Measurements from ENCODE around the gene BLOC1S1. TPM values are rescaled to one million over a fixed set of nuclear protein-coding genes. Genes with fewer than 3 reads are reported as not detected.

Gene BLOC1S1
- total RNA-seq, 2 experiments from 2014 or later: 139 to 152 TPM

DNA sequence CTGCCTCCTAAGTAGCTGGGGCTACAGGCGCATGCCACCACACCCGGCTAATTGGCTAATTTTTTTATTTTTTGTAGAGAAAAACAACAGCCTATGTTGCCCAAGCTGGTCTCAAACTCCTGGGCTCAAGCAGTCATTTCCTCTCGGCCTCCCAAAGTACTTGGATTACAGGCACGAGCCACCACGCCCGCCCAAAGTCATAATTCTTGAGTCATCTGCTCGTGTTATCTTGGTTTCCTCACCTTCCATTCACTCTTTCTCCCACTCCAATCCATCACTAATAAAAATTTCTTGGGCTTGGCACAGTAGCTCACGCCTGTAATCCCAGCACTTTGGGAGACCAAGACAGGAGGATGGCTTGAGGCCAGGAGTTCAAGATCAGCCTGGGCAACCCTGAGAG is 40.2 kb upstream of the BLOC1S1 start:
- Histone ChIP-seq H3K4me3 (ENCODE audit: low read depth, low read length, poor library complexity, severe bottlenecking) (no peak overlapping the region), H3K4me1 (ENCODE audit: insufficient read depth, low read length, poor library complexity, severe bottlenecking) (peaks cover 28% of the 10 kb centered on the region), H3K79me2 (ENCODE audit: insufficient read depth, low read depth, low read length) (no peaks in the 10 kb centered on the region), H3K9me3 (ENCODE audit: low read length) (peaks cover 4% of the 10 kb centered on the region; the same call in 1 of the 2 replicates), H4K20me1 (ENCODE audit: insufficient read depth, low read length) (no peaks in the 10 kb centered on the region), H2AFZ (ENCODE audit: low read length) (0 out of 2 replicates have a peak overlapping the region, but pooled peaks have one; percentile 12), H3K4me2 (ENCODE audit: low read length) (no peak overlapping the region), H3K27ac (ENCODE audit: low read depth, low read length, poor library complexity, severe bottlenecking) (no peak overlapping the region), H3K36me3 (ENCODE audit: insufficient read depth, low read length) (no peaks in the 10 kb centered on the region), H3K9me2 (ENCODE audit: insufficient read depth, low read length) (no peaks in the 10 kb centered on the region)
- intact Hi-C loops (cut with micrococcal nuclease; ENCODE audit: unreplicated experiment): no loop called here
- TF ChIP-seq, protein P1, sequence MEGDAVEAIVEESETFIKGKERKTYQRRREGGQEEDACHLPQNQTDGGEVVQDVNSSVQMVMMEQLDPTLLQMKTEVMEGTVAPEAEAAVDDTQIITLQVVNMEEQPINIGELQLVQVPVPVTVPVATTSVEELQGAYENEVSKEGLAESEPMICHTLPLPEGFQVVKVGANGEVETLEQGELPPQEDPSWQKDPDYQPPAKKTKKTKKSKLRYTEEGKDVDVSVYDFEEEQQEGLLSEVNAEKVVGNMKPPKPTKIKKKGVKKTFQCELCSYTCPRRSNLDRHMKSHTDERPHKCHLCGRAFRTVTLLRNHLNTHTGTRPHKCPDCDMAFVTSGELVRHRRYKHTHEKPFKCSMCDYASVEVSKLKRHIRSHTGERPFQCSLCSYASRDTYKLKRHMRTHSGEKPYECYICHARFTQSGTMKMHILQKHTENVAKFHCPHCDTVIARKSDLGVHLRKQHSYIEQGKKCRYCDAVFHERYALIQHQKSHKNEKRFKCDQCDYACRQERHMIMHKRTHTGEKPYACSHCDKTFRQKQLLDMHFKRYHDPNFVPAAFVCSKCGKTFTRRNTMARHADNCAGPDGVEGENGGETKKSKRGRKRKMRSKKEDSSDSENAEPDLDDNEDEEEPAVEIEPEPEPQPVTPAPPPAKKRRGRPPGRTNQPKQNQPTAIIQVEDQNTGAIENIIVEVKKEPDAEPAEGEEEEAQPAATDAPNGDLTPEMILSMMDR (conservative IDR thresholded peaks at IDR 0.05; ENCODE audit: low read length): no peak
- no peak for TF ChIP-seq EZH2phosphoT487 (IDR thresholded peaks at IDR 0.05; ENCODE audit: borderline replicate concordance, low read depth, low read length)
- no TSS peak for BruUV-seq (replicated peaks)
- CTCF ChIA-PET (ENCODE audit: unreplicated experiment): no interaction called here
- DNase-seq (ENCODE audit: low spot score): no peak
- POLR2A ChIA-PET: interaction anchor here (0.6 kb wide), 2 partner anchors 11 to 1940 kb away, joined by 3 read pairs; no protein-coding TSS in a partner anchor

GRCh38 chr12:55676707-55677106 is 39.1 kb upstream of the BLOC1S1 start:
- intact Hi-C loops (cut with micrococcal nuclease; ENCODE audit: unreplicated experiment): no loop called here
- POLR2A ChIA-PET: interaction anchor here (1.1 kb wide), 1 partner anchor 39 kb away, joined by 6 read pairs; the partner anchor contains the start of gene BLOC1S1
- no peaks in the 10 kb centered on the region for H3K79me2 ChIP-seq (ENCODE audit: insufficient read depth, low read depth, low read length)
- no peak for DNase-seq (ENCODE audit: low spot score)
- no peaks in the 10 kb centered on the region for H4K20me1 ChIP-seq (ENCODE audit: insufficient read depth, low read length)
- CTCF ChIA-PET (ENCODE audit: unreplicated experiment): no interaction called here
- H3K27ac ChIP-seq (ENCODE audit: low read depth, low read length, poor library complexity, severe bottlenecking): no peak overlapping the region
- TF ChIP-seq, protein P1 (conservative IDR thresholded peaks at IDR 0.05; ENCODE audit: low read length): no peak
- no peak for TF ChIP-seq EZH2phosphoT487 (IDR thresholded peaks at IDR 0.05; ENCODE audit: borderline replicate concordance, low read depth, low read length)
- H3K4me2 ChIP-seq (ENCODE audit: low read length): no peak overlapping the region
- H3K36me3 ChIP-seq (ENCODE audit: insufficient read depth, low read length): no peaks in the 10 kb centered on the region
- H3K4me1 ChIP-seq (ENCODE audit: insufficient read depth, low read length, poor library complexity, severe bottlenecking): peaks cover 28% of the 10 kb centered on the region
- H2AFZ ChIP-seq (ENCODE audit: low read length): no peak overlapping the region
- H3K4me3 ChIP-seq (ENCODE audit: low read depth, low read length, poor library complexity, severe bottlenecking): no peak overlapping the region
- H3K9me3 ChIP-seq (ENCODE audit: low read length): peaks cover 4% of the 10 kb centered on the region; the same call in 1 of the 2 replicates
- no peaks in the 10 kb centered on the region for H3K9me2 ChIP-seq (ENCODE audit: insufficient read depth, low read length)
- no TSS peak for BruUV-seq (replicated peaks)

DNA sequence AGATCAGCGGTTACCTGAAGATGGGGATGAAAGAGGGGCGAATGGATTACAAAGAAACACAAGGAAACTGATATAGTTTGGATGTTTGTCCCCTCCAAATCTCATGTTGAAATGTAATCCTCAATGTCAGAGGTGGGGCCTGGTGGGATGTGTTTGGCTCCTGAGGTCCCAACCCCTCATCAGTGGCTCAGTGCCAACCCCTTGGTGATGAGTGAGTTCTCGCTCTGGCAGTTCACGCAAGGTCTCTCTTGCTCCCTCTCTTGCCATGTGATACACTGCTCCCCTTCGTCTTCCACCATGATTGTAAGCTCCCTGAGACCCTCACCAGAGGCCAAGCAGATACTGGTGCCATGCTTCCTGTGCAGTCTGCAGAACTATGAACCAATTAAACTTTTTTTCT is 36.2 kb upstream of the BLOC1S1 start:
- no TSS peak for BruUV-seq (replicated peaks)
- Histone ChIP-seq H3K4me1 (ENCODE audit: insufficient read depth, low read length, poor library complexity, severe bottlenecking) (peaks cover 12% of the 10 kb centered on the region), H4K20me1 (ENCODE audit: insufficient read depth, low read length) (no peaks in the 10 kb centered on the region), H3K9me2 (ENCODE audit: insufficient read depth, low read length) (no peaks in the 10 kb centered on the region), H3K9me3 (ENCODE audit: low read length) (no peaks in the 10 kb centered on the region), H3K27ac (ENCODE audit: low read depth, low read length, poor library complexity, severe bottlenecking) (no peak overlapping the region), H3K4me2 (ENCODE audit: low read length) (no peak overlapping the region), H3K4me3 (ENCODE audit: low read depth, low read length, poor library complexity, severe bottlenecking) (no peak overlapping the region), H3K79me2 (ENCODE audit: insufficient read depth, low read depth, low read length) (no peaks in the 10 kb centered on the region), H3K36me3 (ENCODE audit: insufficient read depth, low read length) (no peaks in the 10 kb centered on the region), H2AFZ (ENCODE audit: low read length) (no peak overlapping the region)
- intact Hi-C loops (cut with micrococcal nuclease; ENCODE audit: unreplicated experiment): no loop called here
- DNase-seq (ENCODE audit: low spot score): no peak
- CTCF ChIA-PET (ENCODE audit: unreplicated experiment): no interaction called here
- TF ChIP-seq, protein P1 (conservative IDR thresholded peaks at IDR 0.05; ENCODE audit: low read length): no peak
- TF ChIP-seq EZH2phosphoT487 (IDR thresholded peaks at IDR 0.05; ENCODE audit: borderline replicate concordance, low read depth, low read length): no peak
- POLR2A ChIA-PET: no interaction called here

Data from OCI-LY7 (cell line).